Ishikawa (cell line): ENCODE results near the gene RNF39.

Source experiments
- CEBPB ChIP-seq: IDR thresholded peaks from 2 replicates; pipeline ENCODE4 v1.6.1; 2012
- CREB1 ChIP-seq: IDR thresholded peaks from 2 replicates; pipeline ENCODE4 v1.6.1; 2012; ENCODE audit warnings: low read depth
- EGR1 ChIP-seq: IDR thresholded peaks from 2 replicates; pipeline ENCODE4 v1.6.1; 2012
- EP300 ChIP-seq: IDR thresholded peaks from 2 replicates; pipeline ENCODE4 v1.6.1; 2012; ENCODE audit warnings: borderline replicate concordance
- FOXM1 ChIP-seq: IDR thresholded peaks from 2 replicates; pipeline ENCODE4 v1.6.1; 2012; ENCODE audit warnings: low read depth, borderline replicate concordance
- MAX ChIP-seq: IDR thresholded peaks from 2 replicates; pipeline ENCODE4 v1.6.1; 2012
- NFIC ChIP-seq: IDR thresholded peaks from 2 replicates; pipeline ENCODE4 v1.6.1; 2012
- RAD21 ChIP-seq: IDR thresholded peaks from 2 replicates; pipeline ENCODE4 v1.6.1; 2012; ENCODE audit warnings: low read depth
- TAF1 ChIP-seq: IDR thresholded peaks from 2 replicates; pipeline ENCODE4 v1.6.1; 2012; ENCODE audit warnings: low read depth, mild to moderate bottlenecking
- TCF12 ChIP-seq: IDR thresholded peaks from 2 replicates; pipeline ENCODE4 v1.6.1; 2012; ENCODE audit warnings: low read depth
- TEAD4 ChIP-seq: IDR thresholded peaks from 2 replicates; pipeline ENCODE4 v1.6.1; 2012
- USF1 ChIP-seq: IDR thresholded peaks from 2 replicates; pipeline ENCODE4 v1.6.1; 2012
- YY1 ChIP-seq: IDR thresholded peaks from 2 replicates; pipeline ENCODE4 v1.6.1; 2012; ENCODE audit warnings: low read depth
- ZBTB7A ChIP-seq: IDR thresholded peaks from 2 replicates; pipeline ENCODE4 v1.6.1; 2012; ENCODE audit warnings: low read depth
- TF ChIP-seq, protein P1 (sequence below): IDR thresholded peaks from 2 replicates; pipeline ENCODE4 v1.6.1; 2012; ENCODE audit warnings: low read depth, mild to moderate bottlenecking

RNF39 gene

DNA sequence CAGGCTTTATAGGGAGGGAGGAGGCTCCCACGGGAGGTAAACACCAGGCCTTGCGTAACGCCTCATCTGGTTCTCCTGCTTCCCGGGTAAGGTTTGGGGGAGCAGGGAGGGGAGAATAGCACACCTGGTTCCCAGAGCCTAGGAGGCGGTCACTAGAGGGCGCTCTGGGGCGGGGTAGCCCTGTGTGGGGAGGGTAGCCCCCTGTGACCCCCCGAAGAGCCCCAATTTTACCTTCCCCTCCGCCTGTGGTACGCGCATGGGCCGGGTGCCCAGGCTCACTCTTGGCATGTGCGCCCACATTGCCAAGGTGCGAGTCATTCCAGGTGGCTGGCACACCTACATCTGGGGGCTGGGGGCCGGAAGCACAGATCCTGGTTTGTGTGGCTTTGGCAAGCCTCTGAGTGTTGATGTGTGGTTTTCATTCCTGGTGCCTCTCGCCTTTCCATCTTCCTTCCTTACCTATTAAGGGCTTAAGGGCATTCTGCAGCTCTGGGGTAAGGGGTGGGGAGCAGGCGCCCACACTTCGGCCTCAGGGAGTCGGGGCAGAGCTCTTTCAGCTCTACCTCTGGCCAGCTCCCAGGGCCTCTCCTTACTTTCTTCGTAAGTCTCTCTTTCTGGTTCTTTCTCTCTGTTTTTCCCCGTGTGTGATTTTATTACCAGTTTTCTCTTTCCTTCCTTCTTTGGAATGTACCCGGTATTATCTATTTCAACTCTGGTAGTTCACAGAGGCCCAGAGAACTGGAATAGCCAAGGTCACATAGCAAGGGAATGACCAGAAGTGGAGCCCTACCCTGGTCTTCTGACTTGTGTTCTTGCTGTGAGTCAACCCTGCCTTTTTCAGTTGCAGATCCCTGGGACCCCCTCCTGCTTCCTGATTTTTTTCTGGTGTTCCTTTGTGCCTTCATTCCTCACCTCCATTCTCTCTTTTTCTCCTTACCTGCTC is 492 bp upstream of the RNF39 start:
- TF ChIP-seq TEAD4 = peak; percentile 79
- TF ChIP-seq TAF1 = no peak
- TF ChIP-seq NFIC = peak; percentile 67
- TF ChIP-seq FOXM1 = no peak
- TF ChIP-seq RAD21 = no peak; the same call in 1 of the 2 replicates
- peak; percentile 26; the same call in 1 of the 2 replicates for TF ChIP-seq EP300
- TF ChIP-seq, protein P1, sequence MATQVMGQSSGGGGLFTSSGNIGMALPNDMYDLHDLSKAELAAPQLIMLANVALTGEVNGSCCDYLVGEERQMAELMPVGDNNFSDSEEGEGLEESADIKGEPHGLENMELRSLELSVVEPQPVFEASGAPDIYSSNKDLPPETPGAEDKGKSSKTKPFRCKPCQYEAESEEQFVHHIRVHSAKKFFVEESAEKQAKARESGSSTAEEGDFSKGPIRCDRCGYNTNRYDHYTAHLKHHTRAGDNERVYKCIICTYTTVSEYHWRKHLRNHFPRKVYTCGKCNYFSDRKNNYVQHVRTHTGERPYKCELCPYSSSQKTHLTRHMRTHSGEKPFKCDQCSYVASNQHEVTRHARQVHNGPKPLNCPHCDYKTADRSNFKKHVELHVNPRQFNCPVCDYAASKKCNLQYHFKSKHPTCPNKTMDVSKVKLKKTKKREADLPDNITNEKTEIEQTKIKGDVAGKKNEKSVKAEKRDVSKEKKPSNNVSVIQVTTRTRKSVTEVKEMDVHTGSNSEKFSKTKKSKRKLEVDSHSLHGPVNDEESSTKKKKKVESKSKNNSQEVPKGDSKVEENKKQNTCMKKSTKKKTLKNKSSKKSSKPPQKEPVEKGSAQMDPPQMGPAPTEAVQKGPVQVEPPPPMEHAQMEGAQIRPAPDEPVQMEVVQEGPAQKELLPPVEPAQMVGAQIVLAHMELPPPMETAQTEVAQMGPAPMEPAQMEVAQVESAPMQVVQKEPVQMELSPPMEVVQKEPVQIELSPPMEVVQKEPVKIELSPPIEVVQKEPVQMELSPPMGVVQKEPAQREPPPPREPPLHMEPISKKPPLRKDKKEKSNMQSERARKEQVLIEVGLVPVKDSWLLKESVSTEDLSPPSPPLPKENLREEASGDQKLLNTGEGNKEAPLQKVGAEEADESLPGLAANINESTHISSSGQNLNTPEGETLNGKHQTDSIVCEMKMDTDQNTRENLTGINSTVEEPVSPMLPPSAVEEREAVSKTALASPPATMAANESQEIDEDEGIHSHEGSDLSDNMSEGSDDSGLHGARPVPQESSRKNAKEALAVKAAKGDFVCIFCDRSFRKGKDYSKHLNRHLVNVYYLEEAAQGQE = no peak
- TF ChIP-seq ZBTB7A = peak; percentile 95
- no peak for TF ChIP-seq CREB1
- TF ChIP-seq EGR1 = no peak
- peak; percentile 56; the same call in 1 of the 2 replicates for TF ChIP-seq MAX
- no peak for TF ChIP-seq USF1
- TF ChIP-seq TCF12 = 0 out of 2 replicates have a peak, but pooled peaks have one; percentile 52
- no peak for TF ChIP-seq YY1
- peak; percentile 85 for TF ChIP-seq CEBPB

- TF ChIP-seq EP300 (no peak), USF1 (no peak)
Observed at GRCh38 chr6:30074331-30075093, 1.1 kb downstream of the RNF39 start.

GRCh38 chr6:30073489-30074235 is 1.9 kb downstream of the RNF39 start:
- TF ChIP-seq TEAD4 (no peak), FOXM1 (no peak), CEBPB (no peak), CREB1 (no peak), YY1 (no peak), TCF12 (no peak), ZBTB7A (no peak), TAF1 (no peak), RAD21 (no peak), USF1 (no peak), MAX (no peak)

DNA sequence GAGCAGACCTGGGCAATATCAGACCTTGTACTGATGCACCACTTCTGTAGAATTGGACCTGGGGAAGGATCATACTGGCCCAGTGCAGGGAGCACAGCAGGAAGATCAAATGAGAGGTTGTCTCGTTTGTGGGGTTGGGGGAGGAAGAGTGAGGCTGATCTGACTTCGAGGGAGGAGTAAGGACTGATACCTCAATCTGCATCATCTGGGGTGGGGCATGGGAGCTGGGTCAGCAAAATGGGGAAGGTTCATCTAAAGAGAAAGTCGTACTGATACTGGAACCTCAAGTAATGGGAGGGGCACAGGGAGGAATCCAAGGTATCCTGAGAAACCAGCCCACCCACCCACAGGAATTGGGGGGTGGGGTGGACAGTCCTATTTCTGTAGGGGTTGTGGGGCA is 3.7 kb downstream of the RNF39 start:
- no peak for TF ChIP-seq TCF12
- no peak for TF ChIP-seq RAD21
- no peak for TF ChIP-seq USF1
- TF ChIP-seq, protein P1 = no peak
- TF ChIP-seq CEBPB = no peak
